Chondrocyte (in vitro differentiated cells): ENCODE data around the gene AGPAT1. TPM values are rescaled to one million over a fixed set of nuclear protein-coding genes. Genes with fewer than 3 reads are reported as not detected.
A peak's percentile ranks its signal among the peaks of the same experiment; 100 is the strongest.

Experiments used
- DNase-seq: peaks from one replicate; pipeline ENCODE4 v3.0.0; 2021; ENCODE audit warnings: mixed read lengths, low spot score
- H3K27ac Mint-ChIP-seq: one replicate; pipeline ENCODE4 v1.8.0; 2021; ENCODE audit warnings: mild to moderate bottlenecking, moderate library complexity, mixed read lengths; ENCODE audit not compliant: unreplicated experiment
- H3K27me3 Mint-ChIP-seq: 2 replicates; pipeline ENCODE4 v1.8.0; 2021; ENCODE audit warnings: low read depth, mixed read lengths
- H3K36me3 Mint-ChIP-seq: 2 replicates; pipeline ENCODE4 v1.8.0; 2021; ENCODE audit warnings: low read depth, mixed read lengths
- H3K4me1 Mint-ChIP-seq: 2 replicates; pipeline ENCODE4 v1.8.0; 2021; ENCODE audit warnings: low read depth, mild to moderate bottlenecking, mixed read lengths
- H3K4me3 Mint-ChIP-seq: one replicate; pipeline ENCODE4 v1.8.0; 2021; ENCODE audit warnings: mild to moderate bottlenecking, moderate library complexity, mixed read lengths; ENCODE audit not compliant: unreplicated experiment
- H3K9me3 Mint-ChIP-seq: 2 replicates; pipeline ENCODE4 v1.8.0; 2021; ENCODE audit warnings: low read depth, mixed read lengths
- total RNA-seq: library from RNA; stranded (reverse); gene quantifications from 3 replicates; pipeline ENCODE4 v1.2.1, GENCODE V29; 2021
- TF ChIP-seq, protein P1 (sequence below): fragments of 200-600 bp; sonication (generic); IDR thresholded peaks from 2 replicates; pipeline ENCODE4 v1.5.0; 2021; ENCODE audit warnings: antibody characterized with exemption, mild to moderate bottlenecking, moderate library complexity

AGPAT1 gene
- total RNA-seq, 1 donor from 2014 or later, result 67.0 TPM

DNA sequence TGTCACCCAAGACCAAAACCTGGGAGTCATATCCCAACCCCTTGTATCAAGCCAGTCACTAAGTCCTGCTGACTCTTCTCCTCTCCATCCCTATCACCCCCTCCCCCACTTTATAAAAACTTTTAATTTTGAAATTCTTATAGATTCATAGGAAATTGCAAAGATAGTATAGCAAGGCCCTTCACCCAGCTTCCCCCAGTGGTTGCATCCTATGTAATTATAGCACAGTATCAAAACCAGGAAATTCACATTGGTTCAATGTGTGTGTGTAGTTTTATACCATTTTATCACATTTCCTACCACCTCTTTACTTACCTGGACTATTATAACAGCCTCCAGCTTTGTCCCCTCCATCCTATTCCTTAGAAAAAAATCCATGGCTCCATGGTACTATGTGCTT lies 17.8 kb downstream of the AGPAT1 start:
- Mint-ChIP-seq H3K27me3 (no peaks in the 10 kb centered on the region), H3K9me3 (no peaks in the 10 kb centered on the region), H3K4me1 (peaks cover 17% of the 10 kb centered on the region), H3K27ac (no peak overlapping the region), H3K4me3 (no peak overlapping the region), H3K36me3 (peaks cover 19% of the 10 kb centered on the region)
- TF ChIP-seq, protein P1, sequence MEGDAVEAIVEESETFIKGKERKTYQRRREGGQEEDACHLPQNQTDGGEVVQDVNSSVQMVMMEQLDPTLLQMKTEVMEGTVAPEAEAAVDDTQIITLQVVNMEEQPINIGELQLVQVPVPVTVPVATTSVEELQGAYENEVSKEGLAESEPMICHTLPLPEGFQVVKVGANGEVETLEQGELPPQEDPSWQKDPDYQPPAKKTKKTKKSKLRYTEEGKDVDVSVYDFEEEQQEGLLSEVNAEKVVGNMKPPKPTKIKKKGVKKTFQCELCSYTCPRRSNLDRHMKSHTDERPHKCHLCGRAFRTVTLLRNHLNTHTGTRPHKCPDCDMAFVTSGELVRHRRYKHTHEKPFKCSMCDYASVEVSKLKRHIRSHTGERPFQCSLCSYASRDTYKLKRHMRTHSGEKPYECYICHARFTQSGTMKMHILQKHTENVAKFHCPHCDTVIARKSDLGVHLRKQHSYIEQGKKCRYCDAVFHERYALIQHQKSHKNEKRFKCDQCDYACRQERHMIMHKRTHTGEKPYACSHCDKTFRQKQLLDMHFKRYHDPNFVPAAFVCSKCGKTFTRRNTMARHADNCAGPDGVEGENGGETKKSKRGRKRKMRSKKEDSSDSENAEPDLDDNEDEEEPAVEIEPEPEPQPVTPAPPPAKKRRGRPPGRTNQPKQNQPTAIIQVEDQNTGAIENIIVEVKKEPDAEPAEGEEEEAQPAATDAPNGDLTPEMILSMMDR, result no peak
- DNase-seq, result no peak

DNA sequence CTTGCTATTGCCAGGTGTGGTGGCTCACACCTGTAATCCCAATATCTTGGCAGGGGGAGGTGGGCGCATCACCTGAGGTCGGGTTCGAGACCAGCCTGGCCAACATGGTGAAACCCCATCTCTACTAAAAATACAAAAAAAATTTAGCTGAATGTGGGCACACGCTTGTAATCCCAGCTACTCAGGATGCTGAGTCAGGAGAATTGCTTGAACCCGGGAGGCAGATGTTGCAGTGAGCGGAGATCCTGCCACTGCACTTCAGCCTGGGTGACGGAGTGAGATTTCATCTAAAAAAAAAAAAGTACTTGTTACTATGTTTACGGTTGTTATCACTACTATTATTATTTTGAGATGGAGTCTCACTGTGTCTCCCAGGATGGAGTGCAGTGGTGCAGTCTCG lies 19.0 kb downstream of the AGPAT1 start:
- Mint-ChIP-seq H3K4me3 (no peak overlapping the region), H3K36me3 (peaks cover 16% of the 10 kb centered on the region), H3K27me3 (no peaks in the 10 kb centered on the region), H3K27ac (no peak overlapping the region), H3K4me1 (peaks cover 29% of the 10 kb centered on the region), H3K9me3 (no peaks in the 10 kb centered on the region)
- TF ChIP-seq, protein P1, result no peak
- no peak for DNase-seq

DNA sequence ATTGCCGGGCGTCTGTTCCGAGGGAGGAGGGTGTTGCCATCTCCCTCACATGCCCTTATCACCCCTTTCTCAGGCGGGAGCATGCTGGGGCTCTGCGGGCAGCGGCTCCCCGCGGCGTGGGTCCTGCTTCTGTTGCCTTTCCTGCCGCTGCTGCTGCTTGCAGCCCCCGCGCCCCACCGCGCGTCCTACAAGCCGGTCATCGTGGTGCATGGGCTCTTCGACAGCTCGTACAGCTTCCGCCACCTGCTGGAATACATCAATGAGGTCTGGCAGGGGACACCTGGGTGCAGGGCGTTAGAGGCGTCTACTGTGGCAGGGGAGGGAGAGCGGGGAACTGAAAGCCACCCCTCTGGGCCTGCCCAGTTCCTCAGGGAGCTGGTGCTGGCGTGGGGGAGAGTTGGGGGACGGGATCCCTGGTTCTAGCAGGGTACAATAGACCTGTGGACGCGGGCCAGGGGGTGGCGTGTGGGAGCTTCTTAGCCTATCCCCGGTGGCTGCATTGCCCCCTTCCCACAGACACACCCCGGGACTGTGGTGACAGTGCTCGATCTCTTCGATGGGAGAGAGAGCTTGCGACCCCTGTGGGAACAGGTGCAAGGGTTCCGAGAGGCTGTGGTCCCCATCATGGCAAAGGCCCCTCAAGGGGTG lies 21.2 kb downstream of the AGPAT1 start:
- Mint-ChIP-seq H3K27ac (peak overlapping the region; percentile 99), H3K27me3 (no peaks in the 10 kb centered on the region), H3K9me3 (no peaks in the 10 kb centered on the region), H3K4me1 (peaks cover 33% of the 10 kb centered on the region), H3K36me3 (peaks cover 16% of the 10 kb centered on the region), H3K4me3 (peak overlapping the region; percentile 99)
- TF ChIP-seq, protein P1, result peak; percentile 82
- no peak for DNase-seq

DNA sequence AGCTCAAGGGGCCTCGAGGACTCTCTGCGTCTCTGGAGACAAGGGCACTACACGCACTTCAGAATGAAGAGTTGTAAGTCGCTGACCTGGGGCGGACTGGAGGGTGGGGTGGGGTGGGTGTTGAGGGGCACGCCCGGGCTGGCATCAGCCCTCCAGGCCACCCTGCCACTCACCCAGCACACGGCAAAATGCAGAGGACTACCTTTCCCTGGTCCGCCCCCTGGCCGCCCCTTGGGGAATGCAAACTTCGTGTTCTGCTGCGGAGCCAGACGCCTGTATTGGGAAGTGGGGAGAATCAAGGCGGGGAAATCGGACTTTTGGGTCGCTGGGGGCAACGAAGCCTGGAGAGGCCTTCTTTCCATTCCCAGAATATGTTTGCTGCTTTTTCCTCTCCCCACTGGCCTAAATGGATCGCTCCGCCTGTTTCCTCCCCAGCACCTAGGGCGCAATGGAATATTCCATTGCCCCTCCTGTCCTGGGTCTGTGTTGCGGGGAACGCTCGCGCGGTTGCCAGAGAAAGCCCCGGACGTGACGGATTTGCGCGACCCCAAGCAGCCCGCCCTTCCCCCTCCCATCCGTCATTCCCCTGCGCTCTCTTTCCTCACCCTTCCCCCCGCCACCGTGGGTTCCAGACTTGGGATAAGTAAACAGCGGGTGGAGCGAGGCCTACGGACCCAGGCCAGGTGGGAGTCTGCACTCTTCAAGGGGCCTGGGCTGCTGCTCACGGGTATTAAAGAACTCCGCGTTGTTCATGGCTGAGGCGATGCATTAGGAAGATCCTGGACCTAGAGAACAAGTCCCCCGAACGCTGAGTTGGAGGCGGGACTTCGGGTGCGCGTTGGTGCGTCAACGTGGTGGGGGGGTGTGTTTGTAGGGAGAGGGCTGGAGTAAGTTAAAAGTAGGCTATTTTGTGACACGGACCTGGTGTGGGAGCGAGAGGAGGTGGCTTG lies 22.0 kb downstream of the AGPAT1 start, which contains the start of gene PPT2:
PPT2 (plus strand) TSS at position 578 of the 950 bp plus-strand sequence. CDS start 454 bp downstream, outside the sequence.
- peak; percentile 97 for DNase-seq
- Mint-ChIP-seq H3K27me3 (no peaks in the 10 kb centered on the region), H3K4me1 (peaks cover 33% of the 10 kb centered on the region), H3K27ac (peak within 1 kb of the TSS; percentile 99), H3K36me3 (peaks cover 16% of the 10 kb centered on the region), H3K4me3 (peak within 1 kb of the TSS; percentile 99), H3K9me3 (no peaks in the 10 kb centered on the region)
- TF ChIP-seq, protein P1, result peak; percentile 72
